ENCODE results near the gene GRIK3.

GRIK3 gene

DNA sequence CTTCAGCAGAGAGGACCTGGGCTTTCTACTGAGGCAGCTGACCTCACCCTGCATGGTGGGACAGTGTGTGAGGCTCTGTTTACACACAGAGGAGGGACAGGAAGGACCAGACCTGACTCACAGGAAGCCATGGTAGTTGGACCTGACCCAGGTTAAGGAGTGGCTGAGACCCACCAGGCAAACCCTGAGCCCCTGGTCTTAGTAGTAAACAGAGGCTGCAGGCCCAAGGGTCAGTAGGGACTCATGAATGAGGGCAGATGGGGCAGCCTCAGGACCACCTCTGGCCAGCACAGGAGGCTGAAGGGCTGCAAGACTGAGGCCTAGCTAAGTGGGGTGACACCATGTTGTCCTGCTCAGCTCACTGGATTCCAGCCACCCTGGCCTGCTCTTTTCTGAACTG is 273.2 kb downstream of the GRIK3 start:
- no peak for DNase-seq (ENCODE audit: low spot score)

DNA sequence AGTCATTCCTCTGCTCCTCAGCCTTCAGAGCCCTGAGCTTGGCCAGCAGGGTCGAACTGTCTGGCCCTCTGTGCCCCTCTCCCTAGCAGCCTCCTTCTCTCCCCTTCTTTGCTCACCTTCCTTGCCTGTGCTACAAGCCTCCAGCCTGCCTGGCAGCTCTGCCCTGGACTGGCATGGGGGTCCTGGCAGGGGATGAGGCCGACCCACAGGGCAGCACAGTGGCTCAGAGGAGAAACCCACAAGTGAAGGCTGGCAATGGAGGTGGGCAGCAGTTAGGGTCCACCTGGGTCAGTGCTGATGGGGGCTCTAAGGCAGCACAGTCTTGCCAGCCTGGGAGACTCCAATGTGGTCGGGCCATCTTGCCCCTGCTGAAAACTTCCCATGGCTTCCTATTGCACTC is 274.2 kb downstream of the GRIK3 start:
- DNase-seq (ENCODE audit: low spot score): no peak

DNA sequence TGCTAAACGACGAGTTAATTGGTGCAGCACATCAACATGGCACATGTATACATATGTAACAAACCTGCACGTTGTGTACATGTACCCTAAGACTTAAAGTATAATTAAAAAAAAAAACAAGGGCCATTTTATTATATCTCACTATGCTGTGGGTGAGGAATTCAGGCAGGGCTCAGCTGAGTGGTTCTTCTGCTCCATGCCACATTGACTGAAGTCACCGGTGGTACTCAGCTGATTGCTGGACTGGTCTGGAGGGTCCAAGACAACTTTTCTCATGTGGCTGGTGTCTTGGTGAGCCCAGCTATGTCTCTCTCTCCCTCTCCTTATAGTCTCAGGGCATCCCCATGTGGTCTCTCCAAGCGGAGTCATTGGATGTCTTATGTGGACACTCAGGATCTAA is 275.0 kb downstream of the GRIK3 start:
- no peak for DNase-seq (ENCODE audit: low spot score)

DNA sequence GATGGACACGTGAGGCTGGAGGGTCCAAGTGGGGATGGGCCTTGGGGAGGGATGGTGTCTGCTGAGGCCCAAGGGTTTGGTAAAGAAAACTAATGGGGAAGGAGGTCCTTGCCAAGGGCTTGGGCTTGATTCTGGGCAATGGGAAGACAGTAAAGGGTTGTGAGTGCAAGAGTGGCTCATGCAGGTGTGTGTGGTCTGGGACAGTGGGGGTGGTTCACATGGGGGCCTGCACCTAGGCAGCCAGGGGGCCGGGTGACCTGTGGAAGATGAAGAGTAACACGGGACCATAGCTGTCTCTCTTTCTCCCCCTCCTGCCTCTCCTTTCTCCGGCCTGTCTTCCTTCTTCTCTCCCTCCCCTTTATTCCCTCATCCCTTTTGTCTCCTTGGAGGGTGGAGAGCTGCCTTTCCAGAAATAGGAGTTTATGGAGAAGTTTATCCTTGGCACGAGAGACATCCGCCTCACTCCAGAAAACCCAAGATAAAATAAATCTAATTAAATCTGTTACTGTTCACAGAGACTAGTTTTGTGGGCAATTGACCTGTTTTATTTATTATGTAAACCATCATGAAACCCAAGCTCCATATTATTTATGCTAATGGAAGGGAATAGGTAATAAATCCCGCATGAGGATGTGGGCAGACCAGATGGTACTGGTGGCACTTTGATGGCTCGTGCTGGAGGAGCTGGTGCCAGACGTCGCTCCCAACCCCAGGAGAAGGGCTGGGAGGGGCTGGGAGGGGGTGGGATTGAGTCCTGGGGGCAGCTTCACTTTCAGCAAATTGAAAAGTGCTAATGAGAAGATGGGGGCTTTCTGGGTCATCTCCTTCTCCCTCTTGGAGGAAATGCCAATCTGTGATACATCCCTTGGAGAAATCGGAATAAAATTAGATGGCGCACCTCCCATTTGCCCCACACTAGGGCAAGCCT is 278.7 kb downstream of the GRIK3 start:
- no peak for DNase-seq (ENCODE audit: low spot score)

DNA sequence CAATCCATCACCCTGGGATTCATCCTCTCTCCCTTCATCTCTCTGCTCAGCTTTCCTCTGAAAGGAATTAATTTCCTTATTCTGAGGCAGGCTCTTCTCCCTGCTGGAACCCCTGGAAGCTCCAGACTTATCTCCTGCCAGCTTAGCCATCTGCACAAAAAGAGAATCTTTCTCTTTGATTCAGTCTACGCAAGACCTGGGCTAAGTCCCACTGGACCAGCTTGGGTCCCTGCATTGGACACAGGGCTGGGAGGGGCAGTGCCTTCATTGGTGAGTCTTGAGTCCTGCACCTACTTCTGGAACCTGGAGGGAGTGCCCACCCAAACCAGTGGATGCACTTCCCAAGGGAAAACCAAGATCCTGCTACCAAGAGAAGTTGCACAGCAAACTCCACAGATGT is 279.9 kb downstream of the GRIK3 start:
- DNase-seq (ENCODE audit: low spot score): no peak

DNA sequence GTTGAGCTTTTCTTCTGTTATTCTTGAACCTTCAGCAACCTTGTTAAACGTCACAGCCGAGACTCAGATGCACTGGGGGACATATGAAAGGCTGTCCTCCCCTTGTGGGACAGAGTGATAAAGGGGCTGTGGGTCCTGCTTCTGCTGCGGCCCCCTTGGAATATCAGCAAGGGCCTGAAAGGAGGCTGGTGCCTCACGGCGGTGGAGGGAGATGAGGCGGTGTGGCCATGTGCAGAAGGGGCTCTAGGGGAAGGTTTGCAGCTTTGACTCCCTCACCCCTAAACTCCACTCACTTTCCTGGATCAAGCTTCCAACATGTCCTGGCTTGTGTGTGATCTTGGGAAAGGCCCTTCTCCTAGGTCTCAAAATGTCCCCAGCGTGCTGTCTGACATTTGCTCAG is 280.9 kb downstream of the GRIK3 start:
- DNase-seq (ENCODE audit: low spot score): no peak

DNA sequence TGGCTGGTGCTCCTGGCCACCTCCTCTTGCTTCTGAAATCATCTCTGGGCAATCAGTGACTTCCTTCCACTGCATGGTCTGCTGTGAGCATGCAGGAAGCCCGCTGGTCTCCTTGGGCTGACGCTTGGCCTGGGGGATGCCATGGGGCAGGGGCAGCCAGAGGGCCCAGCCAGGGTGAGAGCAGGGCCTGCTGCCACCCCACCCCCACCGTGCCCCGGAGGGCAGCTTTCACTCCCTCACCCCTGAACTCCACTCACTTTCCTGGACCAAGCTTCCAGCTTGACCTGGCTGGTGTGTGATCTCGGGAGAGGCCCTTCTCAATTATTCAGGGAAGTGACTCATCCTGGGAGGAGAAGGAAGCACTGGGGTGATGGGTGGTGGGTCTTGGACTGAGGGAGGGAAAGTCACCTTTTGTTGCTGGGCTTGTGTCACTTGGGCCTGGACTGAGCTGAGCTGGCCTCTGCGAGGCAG is 281.4 kb downstream of the GRIK3 start:
- no peak for DNase-seq (ENCODE audit: low spot score)

DNA sequence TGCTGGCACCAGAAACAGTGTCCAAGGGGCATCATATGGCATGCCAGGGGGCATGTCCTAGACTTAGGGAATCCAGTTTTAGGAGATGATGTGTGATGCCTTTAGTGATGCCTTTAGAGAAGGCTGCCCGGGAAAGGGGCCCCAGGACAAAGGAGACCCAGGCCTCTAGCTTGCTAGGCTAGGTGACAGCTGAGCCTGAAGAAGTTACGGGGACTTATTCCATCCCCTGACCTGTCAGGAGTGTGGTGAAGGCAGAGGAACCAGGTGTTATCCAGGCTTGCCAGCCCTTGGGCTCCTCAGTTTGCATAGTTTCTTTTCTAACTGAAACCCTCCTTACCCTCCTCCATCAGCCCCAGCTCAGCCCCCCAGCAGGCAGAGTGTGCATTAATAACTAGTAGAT is 281.9 kb downstream of the GRIK3 start:
- no peak for DNase-seq (ENCODE audit: low spot score)

DNA sequence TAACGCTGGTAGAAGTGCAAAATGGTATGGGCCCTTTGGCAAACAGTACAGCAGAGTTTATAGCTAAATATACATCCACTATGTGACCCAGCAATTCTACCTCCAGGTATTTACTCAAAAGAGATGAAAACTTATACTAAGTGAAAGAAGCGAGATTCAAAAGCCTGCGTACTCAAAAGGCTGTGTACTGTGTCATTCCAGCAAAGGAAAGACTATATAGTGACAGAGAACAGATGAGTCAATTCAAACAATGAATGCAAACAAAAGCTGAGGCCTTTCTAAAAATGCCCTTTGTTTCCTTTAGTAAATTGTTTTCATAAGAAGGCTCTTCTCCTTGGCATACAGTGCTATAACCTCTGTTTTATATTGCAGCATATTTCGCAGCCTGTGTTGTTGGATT is 282.8 kb downstream of the GRIK3 start:
- no peak for DNase-seq (ENCODE audit: low spot score)

DNA sequence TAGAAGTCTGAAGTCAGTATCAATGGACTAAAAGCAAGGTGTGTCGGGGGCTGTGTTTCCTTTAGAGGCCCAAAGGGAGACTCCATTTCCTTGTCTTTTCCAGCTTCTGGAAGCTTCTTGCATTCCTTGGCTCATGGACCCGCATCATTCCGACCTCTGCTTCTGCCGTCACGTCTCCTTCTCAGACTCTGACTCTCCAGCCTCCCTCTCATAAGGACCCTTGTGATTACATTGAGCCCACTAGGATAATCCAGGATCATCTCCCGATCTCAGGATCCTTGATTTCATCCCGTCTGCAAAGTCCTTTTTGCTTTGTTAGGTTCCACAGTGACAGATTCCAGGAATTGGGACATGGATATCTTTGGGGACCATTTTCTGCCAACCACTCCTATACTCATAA is 285.8 kb downstream of the GRIK3 start:
- DNase-seq (ENCODE audit: low spot score): no peak
